ENCODE results near the gene LSR. TPM values are rescaled to one million over a fixed set of nuclear protein-coding genes. Genes with fewer than 3 reads are reported as not detected.

The LSR gene
- polyA plus RNA-seq, 1 donor from 2014 or later = not detected

DNA sequence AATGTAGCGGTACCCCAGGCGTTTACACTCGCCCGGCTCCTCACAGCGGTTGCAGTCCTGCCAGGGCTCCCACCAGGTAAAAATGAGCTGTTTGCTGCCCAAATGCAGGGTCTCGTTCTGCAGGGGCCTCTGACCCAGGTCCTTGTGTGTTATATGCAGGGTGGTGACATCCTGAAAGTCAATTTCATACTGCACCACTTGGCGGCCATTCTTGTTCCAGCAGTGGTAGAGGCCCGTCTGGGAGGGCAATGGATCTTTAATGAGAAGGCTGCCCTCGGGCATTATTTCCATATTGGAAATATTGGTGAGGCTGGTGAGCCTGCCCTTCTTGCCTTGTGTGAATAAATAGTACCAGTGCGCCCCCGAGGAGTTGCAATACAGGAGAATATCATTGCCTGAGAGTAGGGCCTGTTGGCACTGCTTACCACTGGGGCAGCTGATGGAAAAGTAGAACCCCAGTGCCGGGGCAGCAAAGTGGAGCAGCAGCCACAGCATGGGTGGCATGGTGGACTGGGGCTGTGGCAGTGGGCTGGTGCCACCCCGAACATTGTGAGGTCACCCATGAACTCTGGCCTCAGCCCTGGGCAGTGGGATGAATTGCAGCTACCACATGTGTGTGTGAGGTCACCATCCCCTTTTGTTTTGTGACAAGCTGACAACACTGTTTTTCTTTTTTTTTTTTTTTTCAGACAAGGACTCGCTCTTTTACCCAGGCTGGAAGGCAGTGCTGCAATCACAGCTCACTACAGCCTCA is 20.4 kb upstream of the LSR start, which contains the start of gene FAM187B:
FAM187B (minus strand) TSS at position 563 of the 754 bp plus-strand sequence; CDS start at position 504, 59 bp downstream.
- TF ChIP-seq SMC3 (conservative IDR thresholded peaks at IDR 0.05; ENCODE audit: poor library complexity) (no peak), EP300 (conservative IDR thresholded peaks at IDR 0.05; ENCODE audit: poor library complexity, severe bottlenecking) (no peak), RAD21 (conservative IDR thresholded peaks at IDR 0.05) (no peak), MXI1 (conservative IDR thresholded peaks at IDR 0.05; ENCODE audit: poor library complexity, severe bottlenecking) (no peak)
- TF ChIP-seq, protein P1, sequence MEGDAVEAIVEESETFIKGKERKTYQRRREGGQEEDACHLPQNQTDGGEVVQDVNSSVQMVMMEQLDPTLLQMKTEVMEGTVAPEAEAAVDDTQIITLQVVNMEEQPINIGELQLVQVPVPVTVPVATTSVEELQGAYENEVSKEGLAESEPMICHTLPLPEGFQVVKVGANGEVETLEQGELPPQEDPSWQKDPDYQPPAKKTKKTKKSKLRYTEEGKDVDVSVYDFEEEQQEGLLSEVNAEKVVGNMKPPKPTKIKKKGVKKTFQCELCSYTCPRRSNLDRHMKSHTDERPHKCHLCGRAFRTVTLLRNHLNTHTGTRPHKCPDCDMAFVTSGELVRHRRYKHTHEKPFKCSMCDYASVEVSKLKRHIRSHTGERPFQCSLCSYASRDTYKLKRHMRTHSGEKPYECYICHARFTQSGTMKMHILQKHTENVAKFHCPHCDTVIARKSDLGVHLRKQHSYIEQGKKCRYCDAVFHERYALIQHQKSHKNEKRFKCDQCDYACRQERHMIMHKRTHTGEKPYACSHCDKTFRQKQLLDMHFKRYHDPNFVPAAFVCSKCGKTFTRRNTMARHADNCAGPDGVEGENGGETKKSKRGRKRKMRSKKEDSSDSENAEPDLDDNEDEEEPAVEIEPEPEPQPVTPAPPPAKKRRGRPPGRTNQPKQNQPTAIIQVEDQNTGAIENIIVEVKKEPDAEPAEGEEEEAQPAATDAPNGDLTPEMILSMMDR (IDR thresholded peaks at IDR 0.05; ENCODE audit: poor library complexity, severe bottlenecking) = no peak
- TF ChIP-seq, protein P2, sequence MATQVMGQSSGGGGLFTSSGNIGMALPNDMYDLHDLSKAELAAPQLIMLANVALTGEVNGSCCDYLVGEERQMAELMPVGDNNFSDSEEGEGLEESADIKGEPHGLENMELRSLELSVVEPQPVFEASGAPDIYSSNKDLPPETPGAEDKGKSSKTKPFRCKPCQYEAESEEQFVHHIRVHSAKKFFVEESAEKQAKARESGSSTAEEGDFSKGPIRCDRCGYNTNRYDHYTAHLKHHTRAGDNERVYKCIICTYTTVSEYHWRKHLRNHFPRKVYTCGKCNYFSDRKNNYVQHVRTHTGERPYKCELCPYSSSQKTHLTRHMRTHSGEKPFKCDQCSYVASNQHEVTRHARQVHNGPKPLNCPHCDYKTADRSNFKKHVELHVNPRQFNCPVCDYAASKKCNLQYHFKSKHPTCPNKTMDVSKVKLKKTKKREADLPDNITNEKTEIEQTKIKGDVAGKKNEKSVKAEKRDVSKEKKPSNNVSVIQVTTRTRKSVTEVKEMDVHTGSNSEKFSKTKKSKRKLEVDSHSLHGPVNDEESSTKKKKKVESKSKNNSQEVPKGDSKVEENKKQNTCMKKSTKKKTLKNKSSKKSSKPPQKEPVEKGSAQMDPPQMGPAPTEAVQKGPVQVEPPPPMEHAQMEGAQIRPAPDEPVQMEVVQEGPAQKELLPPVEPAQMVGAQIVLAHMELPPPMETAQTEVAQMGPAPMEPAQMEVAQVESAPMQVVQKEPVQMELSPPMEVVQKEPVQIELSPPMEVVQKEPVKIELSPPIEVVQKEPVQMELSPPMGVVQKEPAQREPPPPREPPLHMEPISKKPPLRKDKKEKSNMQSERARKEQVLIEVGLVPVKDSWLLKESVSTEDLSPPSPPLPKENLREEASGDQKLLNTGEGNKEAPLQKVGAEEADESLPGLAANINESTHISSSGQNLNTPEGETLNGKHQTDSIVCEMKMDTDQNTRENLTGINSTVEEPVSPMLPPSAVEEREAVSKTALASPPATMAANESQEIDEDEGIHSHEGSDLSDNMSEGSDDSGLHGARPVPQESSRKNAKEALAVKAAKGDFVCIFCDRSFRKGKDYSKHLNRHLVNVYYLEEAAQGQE (IDR thresholded peaks at IDR 0.05; ENCODE audit: borderline replicate concordance) = no peak

DNA sequence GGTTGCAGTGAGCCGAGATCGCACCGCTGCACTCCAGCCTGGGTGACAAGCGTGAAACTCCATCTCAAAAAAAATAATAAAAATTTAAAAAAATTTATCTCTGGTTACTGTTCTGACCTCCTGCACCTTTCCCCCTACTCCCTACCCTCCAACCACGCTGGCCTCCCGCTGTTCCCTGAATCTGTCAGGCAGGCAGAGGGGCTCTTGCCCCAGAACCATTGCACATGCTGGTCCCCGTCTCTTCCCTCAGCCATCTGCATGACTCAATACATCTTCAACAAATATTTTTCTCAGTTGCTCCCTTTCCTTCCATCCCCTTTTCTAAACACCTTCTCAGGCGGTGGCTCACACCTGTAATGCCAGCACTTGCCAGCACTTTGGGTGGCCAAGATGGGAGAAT is 19.2 kb upstream of the LSR start:
- H4K20me1 ChIP-seq (ENCODE audit: insufficient read depth) = no peaks in the 10 kb centered on the region
- no peaks in the 10 kb centered on the region for H3K79me2 ChIP-seq (replicated peaks; ENCODE audit: insufficient read depth, low read length)
- no peaks in the 10 kb centered on the region for H3K27me3 ChIP-seq (ENCODE audit: insufficient read depth, low read depth, low read length)
- H3K9me3 ChIP-seq (ENCODE audit: low read length) = no peaks in the 10 kb centered on the region
- no peak overlapping the region for H3K4me2 ChIP-seq (ENCODE audit: low read length)
- H3K9ac ChIP-seq (ENCODE audit: low read length) = no peak overlapping the region
- H3K27ac ChIP-seq (ENCODE audit: low read length) = no peak overlapping the region
- no peaks in the 10 kb centered on the region for H3F3A ChIP-seq (ENCODE audit: insufficient read depth, low read length, poor library complexity, severe bottlenecking)
- H2AFZ ChIP-seq (ENCODE audit: low read depth, low read length) = no peak overlapping the region
- TF ChIP-seq SMC3 (conservative IDR thresholded peaks at IDR 0.05; ENCODE audit: poor library complexity) (no peak), MXI1 (conservative IDR thresholded peaks at IDR 0.05; ENCODE audit: poor library complexity, severe bottlenecking) (no peak), EZH2 (IDR thresholded peaks at IDR 0.05; ENCODE audit: borderline replicate concordance, insufficient read depth, low read length, poor library complexity, severe bottlenecking) (no peak), POLR2AphosphoS5 (IDR thresholded peaks at IDR 0.05) (no peak), EP300 (conservative IDR thresholded peaks at IDR 0.05; ENCODE audit: poor library complexity, severe bottlenecking) (no peak)
- TF ChIP-seq, protein P2 (IDR thresholded peaks at IDR 0.05; ENCODE audit: borderline replicate concordance) = no peak
- no peaks in the 10 kb centered on the region for H3K36me3 ChIP-seq (ENCODE audit: insufficient read depth, low read length)
- H3K9me2 ChIP-seq (ENCODE audit: insufficient read depth, low read length) = no peaks in the 10 kb centered on the region
- H3K4me3 ChIP-seq (ENCODE audit: low read length) = no peak overlapping the region

More for the DNA sequence above, 20.4 kb upstream of the LSR start, which contains the start of gene FAM187B:
- Histone ChIP-seq H3K4me3 (ENCODE audit: low read length) (no peak within 1 kb of the TSS), H3K9ac (ENCODE audit: low read length) (no peak within 1 kb of the TSS), H3K27me3 (ENCODE audit: insufficient read depth, low read depth, low read length) (no peaks in the 10 kb centered on the region), H4K20me1 (ENCODE audit: insufficient read depth) (no peaks in the 10 kb centered on the region), H3K79me2 (replicated peaks; ENCODE audit: insufficient read depth, low read length) (no peaks in the 10 kb centered on the region), H3F3A (ENCODE audit: insufficient read depth, low read length, poor library complexity, severe bottlenecking) (no peaks in the 10 kb centered on the region), H2AFZ (ENCODE audit: low read depth, low read length) (no peak within 1 kb of the TSS), H3K36me3 (ENCODE audit: insufficient read depth, low read length) (no peaks in the 10 kb centered on the region), H3K9me3 (ENCODE audit: low read length) (no peaks in the 10 kb centered on the region), H3K4me2 (ENCODE audit: low read length) (no peak within 1 kb of the TSS), H3K9me2 (ENCODE audit: insufficient read depth, low read length) (no peaks in the 10 kb centered on the region), H3K27ac (ENCODE audit: low read length) (no peak within 1 kb of the TSS)
